Measurements from ENCODE around the gene STK32B.

DNA sequence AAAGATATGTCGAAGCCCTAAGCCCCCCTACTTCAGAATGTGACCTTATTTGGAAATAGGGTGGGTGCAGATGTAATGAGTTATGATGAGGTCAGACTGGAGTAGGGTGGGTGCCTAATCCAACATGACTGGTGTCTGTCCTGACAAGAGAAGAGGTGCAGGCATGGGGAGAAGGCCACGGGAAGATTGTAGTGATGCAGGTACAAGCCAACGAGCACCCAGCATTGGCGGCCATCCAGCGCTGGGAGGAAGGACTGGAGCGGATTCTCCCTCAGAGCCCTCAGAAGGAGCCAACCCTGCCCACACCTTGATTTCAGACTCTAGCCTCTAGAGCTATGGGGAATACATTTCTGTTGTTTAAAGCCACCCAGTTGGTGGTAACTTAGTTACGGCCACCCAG is 419.9 kb downstream of the STK32B start:
- TF ChIP-seq, protein P1, sequence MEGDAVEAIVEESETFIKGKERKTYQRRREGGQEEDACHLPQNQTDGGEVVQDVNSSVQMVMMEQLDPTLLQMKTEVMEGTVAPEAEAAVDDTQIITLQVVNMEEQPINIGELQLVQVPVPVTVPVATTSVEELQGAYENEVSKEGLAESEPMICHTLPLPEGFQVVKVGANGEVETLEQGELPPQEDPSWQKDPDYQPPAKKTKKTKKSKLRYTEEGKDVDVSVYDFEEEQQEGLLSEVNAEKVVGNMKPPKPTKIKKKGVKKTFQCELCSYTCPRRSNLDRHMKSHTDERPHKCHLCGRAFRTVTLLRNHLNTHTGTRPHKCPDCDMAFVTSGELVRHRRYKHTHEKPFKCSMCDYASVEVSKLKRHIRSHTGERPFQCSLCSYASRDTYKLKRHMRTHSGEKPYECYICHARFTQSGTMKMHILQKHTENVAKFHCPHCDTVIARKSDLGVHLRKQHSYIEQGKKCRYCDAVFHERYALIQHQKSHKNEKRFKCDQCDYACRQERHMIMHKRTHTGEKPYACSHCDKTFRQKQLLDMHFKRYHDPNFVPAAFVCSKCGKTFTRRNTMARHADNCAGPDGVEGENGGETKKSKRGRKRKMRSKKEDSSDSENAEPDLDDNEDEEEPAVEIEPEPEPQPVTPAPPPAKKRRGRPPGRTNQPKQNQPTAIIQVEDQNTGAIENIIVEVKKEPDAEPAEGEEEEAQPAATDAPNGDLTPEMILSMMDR (conservative IDR thresholded peaks at IDR 0.05; ENCODE audit: low read length): no peak
- TF ChIP-seq EZH2phosphoT487 (IDR thresholded peaks at IDR 0.05; ENCODE audit: borderline replicate concordance, low read depth, low read length): no peak
